Erythroblast (primary cell): ENCODE measurements around the gene SHKBP1.

Source experiments
- GATA1 ChIP-seq: IDR thresholded peaks from 2 replicates; pipeline ENCODE4 v1.6.1; 2011; ENCODE audit warnings: low read depth, mild to moderate bottlenecking, control low read depth, low read length, moderate library complexity
- POLR2A ChIP-seq: IDR thresholded peaks from 2 replicates; pipeline ENCODE4 v1.6.1; 2011; ENCODE audit warnings: mild to moderate bottlenecking, low read length

DNA sequence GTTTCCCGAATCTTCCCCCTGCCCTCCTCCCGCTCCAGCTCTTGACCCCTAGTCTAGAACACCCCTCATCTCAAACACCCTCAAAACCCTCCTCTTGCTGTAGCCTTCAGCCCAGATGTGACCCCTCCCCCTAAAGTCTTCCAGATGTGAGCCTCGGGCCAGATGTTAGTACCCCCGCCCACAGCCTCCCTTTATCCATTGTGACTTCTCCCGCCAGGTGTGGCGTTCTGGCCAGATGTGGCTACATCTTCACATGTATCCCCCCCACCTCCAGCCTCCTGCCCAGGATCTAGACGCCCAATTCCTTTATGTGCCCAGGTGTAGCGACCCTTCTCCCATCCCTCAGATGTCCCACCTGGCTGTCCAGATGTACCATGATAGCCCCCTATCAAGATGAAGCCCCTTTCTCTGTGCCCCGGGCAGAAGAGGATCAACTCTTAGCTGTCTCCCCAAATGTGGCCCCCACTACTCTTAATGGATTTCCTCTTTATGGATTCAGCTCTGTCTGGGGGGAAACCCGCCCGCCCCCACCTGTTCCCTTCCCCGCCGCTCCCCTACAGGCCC is 24.0 kb downstream of the SHKBP1 start:
- TF ChIP-seq POLR2A (no peak), GATA1 (no peak)
